Measurements from ENCODE around the gene AFAP1.

The AFAP1 gene

DNA sequence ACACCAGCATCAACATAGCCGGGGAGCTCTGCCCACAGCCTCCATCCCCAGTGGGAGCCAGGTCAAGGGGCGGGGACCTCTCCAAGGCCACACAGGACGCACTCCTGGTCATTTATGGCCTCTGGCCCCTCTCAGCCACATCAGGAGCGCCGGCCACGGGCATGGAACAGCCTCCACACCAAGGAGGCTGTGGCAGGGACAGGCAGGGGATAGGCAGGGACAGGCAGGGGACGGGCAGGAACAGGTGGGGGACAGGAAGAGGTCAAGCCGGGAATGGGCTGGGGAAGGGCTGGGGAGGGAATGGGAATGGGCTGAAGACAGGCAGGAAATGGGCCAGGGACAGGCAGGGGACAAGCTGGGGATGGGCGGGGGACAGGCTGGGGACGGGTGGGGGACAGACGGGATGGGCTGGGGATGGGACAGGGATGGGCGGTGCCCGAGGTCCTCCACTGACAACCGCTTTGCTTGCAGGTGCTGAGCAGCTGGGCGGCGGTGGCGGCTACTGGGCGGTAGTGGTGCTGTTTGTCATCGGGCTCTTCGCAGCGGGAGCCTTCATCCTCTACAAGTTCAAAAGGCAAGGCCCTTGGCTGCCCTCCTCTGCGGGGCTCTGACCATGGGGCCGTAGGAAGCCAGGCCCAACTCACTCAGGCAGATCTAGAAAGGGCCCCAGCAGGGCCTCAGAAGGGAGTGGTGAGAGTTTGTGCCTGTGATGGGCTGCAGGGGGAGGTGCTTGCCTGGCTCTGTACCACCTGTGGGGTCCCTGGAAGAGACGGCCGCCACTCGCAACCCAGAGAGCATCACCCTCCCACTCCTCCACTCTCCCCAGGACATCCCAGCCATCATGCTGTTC lies 205.6 kb downstream of the AFAP1 start:
- in situ Hi-C loops (cut with MboI; ENCODE audit: low sequenced_read_pairs): no loop called here

DNA sequence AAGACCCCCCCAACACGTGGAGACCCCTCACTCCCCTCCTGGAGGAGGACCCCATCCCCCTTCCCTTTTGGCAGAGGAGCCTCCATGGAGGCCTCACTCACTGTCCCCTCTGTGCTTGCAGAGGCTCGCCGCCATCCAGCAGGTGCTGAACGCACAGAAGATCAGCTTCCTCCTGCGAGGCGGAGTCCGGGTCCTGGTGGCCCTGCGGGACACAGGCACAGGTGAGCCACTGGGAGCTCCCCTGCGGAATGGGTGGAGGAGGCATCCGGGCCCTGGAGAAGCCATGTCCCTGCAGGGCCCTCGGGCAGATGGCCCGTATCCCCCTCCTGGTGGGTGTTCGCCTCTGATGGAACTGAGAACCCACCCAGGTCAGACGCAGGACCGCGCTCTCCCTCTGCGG lies 206.5 kb downstream of the AFAP1 start:
- in situ Hi-C loops (cut with MboI; ENCODE audit: low sequenced_read_pairs): no loop called here

DNA sequence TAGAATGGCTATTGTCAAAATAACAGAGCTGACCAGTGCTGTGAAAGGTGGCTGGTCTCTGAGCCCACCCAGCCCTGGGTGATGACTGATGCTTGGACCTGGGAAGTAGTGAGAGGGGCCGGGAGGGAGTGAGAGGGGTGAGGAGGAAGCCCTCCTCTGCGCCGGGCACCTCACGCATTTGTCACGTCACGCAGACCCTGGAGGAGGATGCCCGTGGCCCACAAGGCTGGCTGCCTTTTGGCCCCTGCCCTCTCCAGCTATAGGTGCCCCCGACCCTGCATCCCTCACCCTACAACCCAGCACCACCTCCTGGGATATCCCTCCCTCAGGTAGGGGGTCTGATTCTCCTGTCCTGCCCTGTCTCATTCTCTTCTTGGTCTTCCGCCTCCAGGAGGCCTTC lies 207.4 kb downstream of the AFAP1 start:
- in situ Hi-C loops (cut with MboI; ENCODE audit: low sequenced_read_pairs): no loop called here

DNA sequence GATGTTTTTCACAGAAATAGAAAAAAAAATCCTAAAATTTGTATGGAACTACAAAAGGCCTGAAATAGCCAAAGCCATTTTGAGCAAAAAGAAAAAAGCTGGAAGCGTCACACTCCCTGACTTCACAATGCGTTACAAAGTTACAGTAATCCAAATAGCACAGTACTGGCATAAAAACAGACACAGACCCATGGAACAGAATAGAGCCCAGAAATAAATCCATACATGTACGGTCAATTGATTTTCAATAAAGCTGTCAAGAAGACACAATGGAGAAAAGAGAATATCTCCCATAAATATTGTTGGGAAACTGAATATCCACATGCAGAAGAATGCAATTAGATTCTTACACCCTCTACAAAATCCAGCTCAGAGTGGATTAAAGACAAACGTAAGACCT lies 208.2 kb downstream of the AFAP1 start:
- in situ Hi-C loops (cut with MboI; ENCODE audit: low sequenced_read_pairs): no loop called here

DNA sequence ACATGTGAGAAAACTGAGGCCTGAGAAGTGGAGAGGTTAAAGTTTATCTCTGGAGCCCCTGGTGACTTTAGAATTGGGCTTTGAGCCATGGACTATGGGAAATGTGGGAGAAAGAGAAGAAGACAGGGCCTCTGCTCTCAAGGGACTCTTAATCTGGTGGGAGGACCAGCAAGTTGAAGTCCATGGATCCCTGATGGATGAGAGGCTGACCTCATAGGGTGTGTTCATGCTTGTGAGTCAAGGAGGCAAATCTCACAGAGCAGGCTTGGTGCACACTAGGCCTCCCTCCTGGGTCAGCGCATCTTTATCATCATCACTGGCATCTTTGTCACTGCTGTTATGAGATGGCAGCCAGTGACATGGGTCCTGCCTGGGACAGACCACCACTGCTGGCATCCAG lies 211.9 kb downstream of the AFAP1 start:
- in situ Hi-C loops (cut with MboI; ENCODE audit: low sequenced_read_pairs): no loop called here

DNA sequence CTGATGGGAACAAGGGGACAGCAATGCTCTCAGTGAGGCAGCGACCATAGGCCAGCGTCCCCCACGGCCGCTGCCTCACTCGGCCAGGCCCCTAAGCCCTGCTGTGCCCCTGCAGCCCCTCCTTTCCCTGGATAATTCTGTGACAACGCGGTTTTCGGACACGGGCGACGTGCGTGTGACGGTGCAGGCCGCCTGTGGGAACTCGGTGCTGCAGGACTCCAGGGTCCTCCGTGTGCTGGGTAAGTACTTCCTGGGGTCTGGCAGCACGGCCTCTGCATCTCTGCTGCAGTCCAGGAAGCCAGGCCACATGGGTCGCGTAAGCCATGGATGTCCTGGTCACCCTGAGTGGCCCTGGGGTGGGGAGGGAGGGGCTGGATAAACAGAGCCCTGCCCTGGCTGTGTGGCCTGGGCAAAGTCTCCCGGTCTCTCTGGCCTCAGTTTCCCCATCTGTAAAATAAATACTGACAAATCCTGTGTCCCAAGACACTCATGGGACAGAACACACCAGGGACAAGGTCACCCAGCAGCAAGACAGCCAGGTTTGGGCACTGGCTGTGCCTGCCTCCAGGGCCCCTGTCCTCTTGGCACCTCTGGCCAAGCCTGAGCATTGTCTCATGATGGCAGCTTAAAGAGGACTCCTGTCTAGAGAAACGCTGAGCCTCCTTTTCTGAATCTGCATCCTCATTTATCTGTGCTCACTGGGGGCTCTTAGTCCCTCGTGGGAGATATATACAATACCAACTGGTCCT lies 212.8 kb downstream of the AFAP1 start:
- in situ Hi-C loops (cut with MboI; ENCODE audit: low sequenced_read_pairs): no loop called here

DNA sequence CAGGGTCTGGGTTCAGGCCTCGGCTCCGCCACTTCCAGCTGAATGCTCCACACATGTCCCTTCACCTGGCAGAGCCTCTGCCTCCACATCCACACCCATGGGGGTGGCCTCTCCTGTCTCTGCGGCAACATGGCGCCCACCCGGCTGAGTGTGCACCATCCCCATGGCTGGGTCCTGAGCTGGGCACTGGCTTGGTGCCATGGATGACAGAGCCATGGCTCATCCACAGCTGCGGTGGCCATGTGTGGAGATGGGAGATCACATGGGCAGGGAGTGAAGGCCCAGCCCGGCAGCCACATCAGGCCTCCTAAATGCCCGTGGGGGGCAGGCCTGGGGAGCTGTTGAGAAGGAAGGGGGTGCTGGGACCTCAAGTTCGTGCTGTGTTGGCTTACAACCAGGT lies 213.7 kb downstream of the AFAP1 start:
- in situ Hi-C loops (cut with MboI; ENCODE audit: low sequenced_read_pairs): no loop called here

DNA sequence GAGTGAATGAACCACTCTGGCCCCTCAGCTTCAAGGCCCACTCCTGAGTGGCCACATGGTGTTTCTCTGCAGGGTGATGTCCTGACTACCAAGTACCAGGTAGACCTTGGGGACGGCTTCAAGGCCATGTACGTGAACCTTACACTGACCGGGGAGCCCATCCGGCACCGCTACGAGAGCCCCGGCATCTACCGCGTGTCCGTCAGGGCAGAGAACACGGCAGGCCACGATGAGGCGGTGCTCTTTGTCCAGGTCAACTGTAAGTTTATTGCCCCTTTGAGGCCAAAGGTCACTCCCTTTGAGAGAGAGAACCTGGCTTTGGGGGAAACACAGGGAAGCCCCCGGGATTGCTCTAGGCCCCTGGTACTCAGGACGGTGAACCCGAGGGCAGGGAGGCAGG lies 216.0 kb downstream of the AFAP1 start:
- in situ Hi-C loops (cut with MboI; ENCODE audit: low sequenced_read_pairs): no loop called here

DNA sequence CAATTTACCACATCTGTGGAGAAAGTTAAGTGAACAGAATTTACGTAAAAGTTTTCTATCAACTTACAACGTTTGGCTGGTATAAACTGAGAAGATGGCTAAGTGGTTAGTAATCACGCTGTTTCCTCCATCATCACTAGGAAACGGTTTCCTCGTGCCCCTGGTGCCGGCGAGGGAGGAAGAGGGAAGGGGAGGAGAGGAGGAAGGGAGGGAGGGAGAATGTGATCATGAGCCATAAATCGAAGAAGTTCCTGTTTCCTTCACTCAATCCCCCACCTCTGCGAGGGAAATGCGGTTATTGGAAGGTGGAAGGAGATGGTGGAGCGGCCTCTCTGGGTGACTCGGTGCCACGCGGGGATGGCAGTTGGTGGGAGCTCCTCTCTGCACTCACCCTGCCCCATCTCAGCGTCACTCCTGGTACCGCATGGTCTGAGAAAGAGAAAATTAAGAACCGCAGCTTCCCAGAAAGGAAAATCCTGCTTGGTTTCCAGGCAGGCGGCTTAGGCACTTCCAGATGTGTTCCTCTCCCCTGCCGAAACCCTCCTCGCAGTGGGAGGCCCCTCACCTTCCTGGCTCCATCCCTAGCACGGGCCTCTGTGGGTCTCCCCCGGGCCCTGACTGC lies 216.8 kb downstream of the AFAP1 start:
- in situ Hi-C loops (cut with MboI; ENCODE audit: low sequenced_read_pairs): no loop called here

DNA sequence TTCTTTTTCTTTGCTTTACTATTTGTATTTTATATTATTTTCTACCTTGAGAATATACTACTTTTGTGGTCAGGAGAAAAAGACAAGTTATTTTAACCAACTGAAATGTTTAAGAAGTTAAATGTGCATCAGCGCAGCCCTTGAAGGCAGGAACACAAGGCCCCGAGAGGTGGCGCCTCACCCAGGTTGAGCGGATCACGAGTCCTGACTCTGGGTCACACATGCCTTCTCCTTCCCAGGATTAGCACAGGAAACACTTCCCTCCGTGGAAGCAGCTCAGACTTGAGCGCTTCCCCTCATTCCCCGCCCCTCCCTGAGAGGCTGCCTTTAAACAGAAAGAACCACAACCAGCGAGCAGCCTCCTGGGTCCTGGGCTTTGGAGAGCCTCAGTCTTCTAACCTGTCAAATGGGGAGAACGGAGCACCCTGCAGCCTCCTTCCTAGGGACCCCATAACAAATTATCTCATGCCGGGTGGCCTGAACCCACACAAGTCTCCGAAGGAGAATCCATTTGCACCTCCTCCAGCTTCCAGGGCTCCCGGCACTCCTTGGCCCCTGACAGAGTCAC lies 217.6 kb downstream of the AFAP1 start:
- in situ Hi-C loops (cut with MboI; ENCODE audit: low sequenced_read_pairs): no loop called here

DNA sequence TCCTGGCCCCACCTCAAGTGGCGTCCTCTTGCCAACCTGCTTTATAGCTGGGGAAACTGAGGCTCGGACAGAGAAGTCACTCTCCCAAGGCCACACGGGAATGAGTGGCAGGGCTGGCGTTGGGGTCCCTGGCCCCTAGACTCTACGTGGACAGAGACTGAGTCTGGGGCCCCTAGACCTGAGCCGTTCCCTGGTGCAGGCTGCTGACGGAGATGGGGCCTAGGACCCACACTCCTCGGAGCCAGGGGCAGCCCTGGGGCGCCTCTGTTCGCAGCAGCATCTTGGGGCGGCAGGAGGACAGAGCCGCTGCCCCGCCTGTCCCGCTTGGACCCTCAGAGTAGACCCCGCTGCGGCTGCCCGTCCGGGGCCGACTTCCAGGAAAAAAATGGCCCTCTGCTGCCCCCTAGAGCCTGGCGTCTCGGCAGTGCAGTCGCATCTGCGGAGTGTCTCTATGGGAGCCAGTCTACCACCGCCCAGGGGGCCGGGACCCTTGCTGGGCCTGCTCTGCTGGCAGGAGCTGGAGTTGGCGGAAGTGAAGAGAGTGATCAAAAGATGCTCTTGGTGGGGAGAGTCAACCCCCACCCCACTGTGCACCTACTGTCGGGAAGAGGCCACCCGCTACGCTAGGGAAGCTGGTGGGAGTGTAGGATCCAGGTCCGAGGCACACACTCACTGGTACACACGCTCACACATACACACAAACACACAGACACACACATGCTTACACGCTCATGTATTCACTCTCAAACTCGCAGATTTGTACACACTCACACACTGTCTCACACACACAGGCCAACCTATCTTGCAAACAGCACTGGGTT lies 220.1 kb downstream of the AFAP1 start:
- in situ Hi-C loops (cut with MboI; ENCODE audit: low sequenced_read_pairs): no loop called here

DNA sequence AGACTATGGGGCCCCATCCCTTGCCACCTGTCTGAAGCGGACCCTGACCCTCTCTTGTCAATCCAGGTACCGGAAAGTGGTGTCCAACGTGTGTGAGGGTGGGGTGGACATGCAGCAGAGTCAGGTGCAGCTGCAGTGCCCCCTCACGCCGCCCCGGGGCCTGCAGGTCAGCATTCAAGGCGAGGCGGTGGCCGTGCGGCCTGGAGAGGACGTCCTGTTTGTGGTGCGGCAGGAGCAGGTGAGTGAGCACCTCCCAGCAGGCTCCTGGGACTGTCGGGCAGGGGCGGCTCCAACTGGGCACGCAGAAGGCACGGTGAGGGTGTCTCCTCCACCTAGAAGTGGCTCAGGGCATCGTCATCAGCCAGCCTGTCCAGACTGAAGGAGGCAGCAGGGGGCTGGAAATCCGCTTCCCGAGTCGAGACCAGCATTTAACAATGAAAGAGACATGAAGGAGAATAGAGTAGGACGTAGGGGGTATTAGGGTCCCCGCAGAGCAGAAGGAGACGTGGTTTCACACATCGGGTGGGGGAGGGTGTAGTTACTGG lies 221.6 kb downstream of the AFAP1 start:
- in situ Hi-C loops (cut with MboI; ENCODE audit: low sequenced_read_pairs): no loop called here

DNA sequence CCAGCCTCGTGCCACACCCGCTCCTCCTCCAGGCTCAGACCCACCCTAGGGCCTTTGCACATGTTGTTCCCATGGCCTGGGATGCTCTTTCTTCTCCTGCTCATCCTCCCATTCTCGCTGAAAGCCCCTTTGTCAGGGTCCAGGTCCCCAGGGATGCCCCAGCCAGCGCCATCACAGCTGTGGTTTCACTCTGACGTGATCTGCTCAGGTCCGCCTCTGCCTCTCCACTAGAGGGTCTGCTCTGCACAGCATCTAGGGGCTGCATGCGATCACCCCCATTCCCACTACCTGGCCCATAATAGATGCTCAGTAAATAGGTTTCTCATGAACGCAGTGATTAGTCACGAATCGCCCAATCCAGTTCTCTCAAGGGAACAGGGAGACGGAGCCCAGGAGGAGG lies 222.5 kb downstream of the AFAP1 start:
- in situ Hi-C loops (cut with MboI; ENCODE audit: low sequenced_read_pairs): no loop called here

DNA sequence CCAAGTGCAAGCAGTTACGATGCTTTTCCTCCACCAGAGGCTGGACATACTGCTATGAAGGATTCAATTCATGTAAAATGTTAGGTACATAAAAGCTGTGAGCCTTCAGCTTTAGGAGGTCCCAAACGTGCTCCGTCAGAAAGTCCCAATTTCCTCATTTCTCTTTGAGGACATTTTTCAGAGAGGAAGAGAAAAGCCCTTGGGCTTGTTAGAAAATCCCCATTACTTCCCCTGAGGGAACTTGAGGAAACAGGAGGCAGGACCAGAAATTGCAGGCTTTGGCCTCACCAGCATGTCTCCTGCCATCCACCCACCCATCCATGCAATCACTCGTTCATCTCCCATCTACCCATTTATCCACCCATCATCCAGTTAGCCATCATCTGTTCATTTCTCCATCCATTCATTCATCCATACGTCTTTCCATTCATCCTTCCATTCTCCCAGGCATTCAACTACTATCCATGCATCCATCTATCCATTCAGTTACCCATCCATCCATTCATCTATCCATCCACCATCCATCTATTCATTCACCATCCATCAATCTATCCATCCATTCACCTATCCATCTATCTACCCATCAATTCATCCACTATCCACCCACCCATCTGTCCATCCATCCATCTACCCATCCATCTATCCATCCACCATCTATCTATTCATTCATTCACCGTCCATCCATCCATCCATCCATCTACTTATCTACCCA lies 223.5 kb downstream of the AFAP1 start:
- in situ Hi-C loops (cut with MboI; ENCODE audit: low sequenced_read_pairs): no loop called here

DNA sequence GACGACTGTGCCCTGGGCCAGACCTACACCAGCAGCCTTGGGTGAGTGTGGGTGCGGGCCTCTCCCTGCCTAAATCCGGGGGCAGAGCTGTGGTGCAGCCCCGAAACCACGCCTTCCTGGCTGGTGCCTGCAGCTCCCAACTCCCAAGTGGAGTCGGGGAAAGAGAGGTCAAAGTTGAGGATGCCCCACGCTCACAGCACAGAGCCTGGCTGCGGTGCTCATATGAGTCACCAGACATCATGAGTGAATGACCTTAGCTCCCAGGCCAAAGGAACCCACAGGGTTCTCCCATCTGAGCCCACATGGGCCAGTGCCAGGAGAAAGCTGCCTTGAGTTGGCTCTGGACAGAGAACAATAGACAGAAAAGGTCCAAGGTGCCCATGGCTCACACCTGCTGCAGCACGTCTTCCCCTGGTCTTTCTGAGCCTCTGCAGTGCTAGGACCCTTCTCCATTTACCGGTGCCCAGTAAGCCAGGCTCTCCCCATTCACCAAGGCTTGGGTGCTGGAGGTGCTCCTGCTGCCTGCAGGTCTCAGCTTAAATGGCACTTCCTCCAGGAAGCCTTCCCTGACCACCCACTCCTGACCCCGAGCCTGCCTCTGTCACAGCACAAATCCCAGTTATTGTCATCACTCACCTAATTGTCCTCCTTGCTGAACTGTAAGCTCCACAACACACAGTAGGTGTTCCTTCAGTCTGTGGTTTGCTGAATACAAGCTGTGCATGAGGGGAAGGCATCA lies 224.2 kb downstream of the AFAP1 start:
- in situ Hi-C loops (cut with MboI; ENCODE audit: low sequenced_read_pairs): no loop called here

DNA sequence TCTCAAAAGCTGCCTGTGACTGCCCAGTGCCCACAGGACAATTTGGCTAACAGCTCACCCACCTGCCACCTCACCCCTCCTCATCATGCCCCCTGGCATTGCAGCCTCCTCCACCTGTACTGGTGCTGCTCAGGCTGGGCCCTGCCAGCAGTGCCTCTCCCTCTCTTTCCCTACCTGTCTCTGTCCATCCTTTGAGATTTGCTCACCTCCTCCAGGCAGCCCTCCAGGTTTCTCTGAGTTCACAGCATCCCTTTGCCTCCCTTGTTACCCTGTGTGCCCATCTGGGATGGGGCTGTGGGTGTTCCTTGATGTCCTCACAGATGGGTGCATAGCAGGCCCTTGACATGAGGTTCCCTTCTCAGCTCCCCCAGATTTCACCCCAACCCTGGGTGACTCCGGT lies 224.9 kb downstream of the AFAP1 start:
- in situ Hi-C loops (cut with MboI; ENCODE audit: low sequenced_read_pairs): no loop called here

DNA sequence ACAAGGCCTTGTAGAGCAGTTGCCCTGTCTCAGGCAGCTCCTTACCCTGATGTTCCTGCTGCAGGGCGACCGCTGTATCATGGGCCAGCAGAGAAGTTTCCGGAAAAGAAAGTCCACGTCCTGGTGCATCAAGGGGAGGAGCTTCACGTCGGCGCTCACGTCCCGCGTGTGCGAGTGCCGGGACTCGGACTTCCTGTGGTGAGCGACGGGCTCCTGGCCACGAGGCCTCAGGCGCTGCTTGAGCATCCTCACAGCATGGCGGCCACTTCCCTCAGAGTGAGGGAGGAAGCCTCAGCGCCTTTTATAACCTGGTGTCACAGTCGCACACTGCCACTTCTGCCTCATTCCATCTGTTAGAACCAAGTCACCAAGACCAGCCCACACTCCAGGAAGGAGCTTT lies 225.5 kb downstream of the AFAP1 start:
- in situ Hi-C loops (cut with MboI; ENCODE audit: low sequenced_read_pairs): no loop called here

DNA sequence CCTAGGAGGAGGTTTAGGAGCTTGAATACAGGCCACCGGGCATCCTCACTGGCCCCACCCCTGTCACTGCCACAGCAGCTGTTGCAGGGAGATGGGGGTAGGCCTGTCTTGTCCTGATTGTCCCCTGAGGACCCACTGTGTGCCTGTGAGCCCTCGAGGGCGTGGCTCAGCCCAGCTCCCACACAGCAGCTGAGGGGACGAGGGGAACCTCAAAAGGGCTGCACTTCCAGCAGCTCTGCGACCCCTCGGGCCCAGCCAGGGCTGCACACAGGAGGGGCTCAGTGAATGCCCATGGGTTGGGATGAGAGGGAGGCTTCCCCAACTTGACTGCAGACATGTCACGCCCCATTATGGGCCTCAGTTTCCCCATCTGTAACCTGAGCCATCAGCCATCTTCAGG lies 225.9 kb downstream of the AFAP1 start:
- in situ Hi-C loops (cut with MboI; ENCODE audit: low sequenced_read_pairs): no loop called here

DNA sequence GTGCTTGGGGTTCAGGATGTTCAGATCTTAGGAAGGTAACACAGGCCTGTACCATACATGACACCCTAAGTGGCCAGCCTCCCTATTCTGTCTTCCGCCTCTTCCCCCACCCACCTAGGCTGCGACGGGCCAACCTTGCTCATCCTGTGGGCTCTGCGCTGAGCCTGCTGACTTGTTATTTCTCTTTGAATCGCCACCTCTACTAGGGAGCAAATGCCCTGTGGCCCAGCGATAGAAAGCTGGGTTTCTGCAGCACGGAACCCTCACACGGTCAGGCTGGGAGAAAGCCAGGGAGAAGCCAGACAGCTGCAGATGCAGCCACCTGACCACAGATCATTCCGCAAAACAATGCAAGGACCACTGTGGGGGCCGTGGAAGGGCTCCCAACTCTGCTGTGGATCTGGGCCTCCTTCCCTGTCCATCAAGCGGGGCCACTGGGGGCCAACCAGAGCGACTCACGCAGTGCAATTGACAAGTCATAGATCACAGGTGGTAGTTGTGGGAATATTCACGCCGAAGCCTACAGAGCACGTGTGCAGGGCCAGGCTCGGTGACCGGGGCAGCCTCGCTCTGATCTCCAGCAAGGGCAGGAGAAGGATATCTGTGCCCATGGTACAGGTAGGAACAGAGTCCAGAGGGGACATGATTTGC lies 227.5 kb downstream of the AFAP1 start:
- in situ Hi-C loops (cut with MboI; ENCODE audit: low sequenced_read_pairs): no loop called here
